Ovary (tissue), 3 donors: ENCODE data around the gene NEDD4.

Experiments
- CTCF ChIP-seq, 3 donors: fragments of 450-650 bp in 2 of 3; fragments of 200-600 bp in 1 of 3; IDR thresholded peaks; one replicate each; pipeline versions ENCODE4 v1.5.1 to v1.8.0; 2016 to 2022; ENCODE audit warnings: antibody characterized with exemption in 3 of 3, mild to moderate bottlenecking in 1 of 3
- POLR2A ChIP-seq: fragments of 450-650 bp; IDR thresholded peaks from one replicate; pipeline ENCODE4 v1.6.1; 2017; ENCODE audit warnings: antibody characterized with exemption, mild to moderate bottlenecking, moderate library complexity
- donor health status: DM: no; HTN: no; CAD: no.

- no peak for TF ChIP-seq CTCF (IDR thresholded peaks at IDR 0.05)
- no peak for TF ChIP-seq POLR2A
These were observed 32.5 kb downstream of the NEDD4 start for GRCh38 chr15:55960946-55961345.
